GM19463 (cell line): Measurements from ENCODE around the gene OR4C3.
"Not testable (repeated sequence)": the region's sequence is repeated elsewhere in the genome, so short reads cannot be mapped to it uniquely, and the experiment has no call there.

Experiments used
- ATAC-seq: cut with Tn5 transposase; IDR thresholded peaks from one replicate; pipeline ENCODE4 v1.9.1; 2021; ENCODE audit warnings: mild to moderate bottlenecking, moderate library complexity; ENCODE audit not compliant: unreplicated experiment

OR4C3 gene

DNA sequence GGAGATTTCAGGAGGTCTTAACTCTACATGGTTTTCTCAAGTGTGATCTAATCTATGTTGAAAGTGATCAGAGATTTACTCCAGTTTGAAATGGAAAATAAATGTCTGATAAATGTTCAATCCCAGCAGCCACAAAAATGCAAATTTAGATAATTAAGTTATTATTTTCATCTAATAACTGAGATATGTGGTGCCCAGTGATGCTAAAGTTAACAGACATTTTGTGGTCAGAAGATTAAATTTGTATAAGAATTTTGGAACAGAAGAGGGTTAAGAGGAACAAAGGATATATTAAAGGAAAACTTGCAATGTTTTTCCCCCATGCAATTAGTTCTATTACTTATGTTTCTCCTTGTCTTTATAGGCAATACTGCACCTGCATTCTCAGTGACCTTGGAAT lies at the start of gene OR4C3:
TSS of gene OR4C3 (plus strand) at position 301 of the 400 bp plus-strand sequence. CDS start 102 bp downstream, outside the sequence.
- ATAC-seq = not testable (repeated sequence)

GRCh38 chr11:48305923-48306322 lies 18.8 kb upstream of the OR4C3 start, which contains the start of gene OR4S1:
Gene OR4S1 (plus strand): TSS chr11:48306223. CDS start chr11:48306223, 0 bp downstream.
- ATAC-seq = no peak

- ATAC-seq = peak; percentile 91
These were observed 16.8 kb upstream of the OR4C3 start for GRCh38 chr11:48307760-48308386.

GRCh38 chr11:48313590-48313989 lies 11.1 kb upstream of the OR4C3 start:
- not testable (repeated sequence) for ATAC-seq

DNA sequence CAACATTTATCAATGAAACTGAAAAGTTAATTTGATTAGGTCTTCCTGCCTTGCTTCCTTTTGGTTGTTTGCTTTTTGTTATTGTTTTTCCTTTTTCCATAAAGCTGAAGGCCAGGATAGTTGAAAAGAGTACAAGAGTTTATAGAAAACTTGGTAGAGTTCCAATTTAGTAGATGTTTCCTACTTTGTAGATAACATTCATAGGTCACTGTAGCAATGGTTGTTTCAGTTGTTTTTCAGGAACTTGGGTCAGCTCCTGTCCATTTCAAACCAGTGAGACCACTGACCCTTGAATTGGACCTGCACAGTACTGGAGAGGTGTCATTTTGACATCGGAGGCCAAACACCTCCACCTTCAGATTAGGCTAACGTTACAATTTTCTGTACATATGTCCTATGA lies 4.9 kb upstream of the OR4C3 start:
- not testable (repeated sequence) for ATAC-seq

DNA sequence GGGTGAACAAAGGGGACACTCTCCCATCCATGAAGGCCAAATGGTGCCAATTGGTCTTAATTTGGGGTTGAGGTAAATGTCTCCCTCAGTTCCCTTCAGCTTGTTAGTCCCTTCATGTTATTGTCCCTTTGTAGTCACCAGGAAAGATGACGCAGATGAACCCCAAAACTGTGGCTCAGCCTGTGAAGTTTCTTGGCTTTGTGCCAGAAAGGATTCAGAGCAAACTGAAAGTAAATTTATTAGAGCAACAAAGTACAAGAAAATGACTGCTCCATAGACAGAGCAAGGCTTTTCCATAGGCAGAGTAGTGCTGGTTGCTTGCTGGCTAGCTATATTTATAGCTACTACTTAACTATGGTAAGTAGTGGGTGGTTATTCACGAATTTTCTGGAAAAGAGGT lies 16.7 kb downstream of the OR4C3 start:
- no peak for ATAC-seq

GRCh38 chr11:48342505-48342904 lies 17.8 kb downstream of the OR4C3 start:
- not testable (repeated sequence) for ATAC-seq

DNA sequence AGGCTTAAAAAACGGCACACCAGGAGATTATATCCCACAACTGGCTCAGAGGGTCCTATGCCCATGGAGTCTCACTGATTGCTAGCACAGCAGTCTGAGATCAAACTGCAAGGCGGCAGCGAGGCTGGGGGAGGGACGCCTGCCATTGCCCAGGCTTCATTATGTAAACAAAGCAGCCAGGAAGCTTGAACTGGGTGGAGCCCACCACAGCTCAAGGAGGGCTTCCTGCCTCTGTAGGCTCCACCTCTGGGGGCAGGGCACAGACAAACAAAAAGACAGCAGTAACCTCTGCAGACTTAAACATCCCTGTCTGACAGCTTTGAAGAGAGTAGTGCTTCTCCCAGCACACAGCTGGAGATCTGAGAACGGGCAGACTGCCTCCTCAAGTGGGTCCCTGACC lies 21.6 kb downstream of the OR4C3 start:
- not testable (repeated sequence) for ATAC-seq

DNA sequence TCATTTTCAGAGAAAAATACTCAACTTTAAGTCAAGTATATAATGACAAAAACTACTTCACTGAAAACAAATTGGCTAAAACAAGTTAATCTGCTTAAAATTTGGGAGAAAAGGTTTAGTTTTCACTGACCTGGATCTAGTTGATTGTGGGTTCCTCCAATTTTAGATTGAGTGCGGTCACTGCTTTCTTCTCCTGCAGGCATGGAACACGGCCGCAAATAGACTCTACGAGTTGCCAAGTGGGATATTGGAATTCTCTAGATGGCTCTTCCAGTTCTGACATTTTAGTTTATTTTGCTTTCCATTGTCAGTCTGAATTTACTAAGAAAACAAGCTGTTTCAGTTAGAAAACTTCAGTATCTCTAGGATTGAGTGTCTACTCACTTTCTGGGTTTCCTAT lies 29.3 kb downstream of the OR4C3 start:
- no peak for ATAC-seq

DNA sequence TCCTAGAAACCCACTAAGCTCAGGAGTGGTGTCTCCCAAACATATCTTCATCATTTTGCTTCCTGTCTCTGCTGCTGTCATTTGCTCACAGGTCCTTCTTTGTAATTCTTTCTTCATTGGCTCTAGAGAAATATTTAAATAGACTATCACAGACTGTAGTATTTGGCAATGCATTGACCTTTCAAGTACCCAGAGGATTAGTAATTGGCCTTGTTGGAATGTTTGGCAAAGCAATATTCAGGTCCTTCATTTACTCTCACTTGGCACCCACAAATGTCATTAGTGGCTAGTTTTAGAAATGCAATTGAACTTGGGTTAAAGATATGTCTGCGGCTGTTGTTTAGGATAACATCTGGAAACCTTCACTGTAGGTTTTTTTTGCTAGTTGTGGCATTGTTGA lies 30.0 kb downstream of the OR4C3 start:
- ATAC-seq = no peak

DNA sequence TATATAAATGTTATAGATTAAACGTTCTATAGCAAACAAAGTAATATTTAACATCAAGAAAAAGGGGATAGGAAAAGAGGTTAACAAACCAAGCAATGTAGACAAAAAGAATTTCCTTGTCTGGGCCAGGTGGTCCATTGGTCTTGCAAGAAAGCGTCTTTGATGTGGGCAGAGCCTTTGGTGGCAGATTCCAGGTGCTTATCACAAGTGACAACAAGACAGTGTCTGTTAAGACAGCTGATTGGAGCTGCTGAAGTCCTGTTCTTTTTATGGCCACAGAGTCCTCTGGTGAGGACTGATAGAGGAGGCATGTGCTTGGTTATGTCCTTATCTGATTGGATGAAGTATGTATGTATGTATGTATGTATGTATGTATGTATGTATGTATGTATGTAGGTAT lies 36.6 kb downstream of the OR4C3 start:
- ATAC-seq = not testable (repeated sequence)

GRCh38 chr11:48366365-48366764 lies 41.6 kb downstream of the OR4C3 start, which contains the start of gene OR4C5:
Gene OR4C5 (minus strand): TSS chr11:48366465. CDS start chr11:48366465, 0 bp downstream.
- ATAC-seq = no peak
